ENCODE measurements around the gene JADE3.
"Not testable (repeated sequence)": the region's sequence is repeated elsewhere in the genome, so short reads cannot be mapped to it uniquely, and the experiment has no call there.

JADE3 gene

GRCh38 chrX:46961097-46961496, 48.9 kb downstream of the JADE3 start:
- no peak for DNase-seq (ENCODE audit: low spot score)
- in situ Hi-C loops (cut with MboI; ENCODE audit: low sequenced_read_pairs, unreplicated experiment): no loop called here
- no peak for TF ChIP-seq CTCF (IDR thresholded peaks at IDR 0.05; ENCODE audit: borderline replicate concordance, control extremely low read depth, extremely low read depth, insufficient read depth, missing control alignments)

- in situ Hi-C loops (cut with MboI; ENCODE audit: low sequenced_read_pairs, unreplicated experiment): no loop called here
- no peak for TF ChIP-seq CTCF (IDR thresholded peaks at IDR 0.05; ENCODE audit: borderline replicate concordance, control extremely low read depth, extremely low read depth, insufficient read depth, missing control alignments)
- DNase-seq (ENCODE audit: low spot score): no peak
These were observed 49.5 kb downstream of the JADE3 start for GRCh38 chrX:46961574-46962283.

- in situ Hi-C loops (cut with MboI; ENCODE audit: low sequenced_read_pairs, unreplicated experiment): no loop called here
These were observed 53.0 kb downstream of the JADE3 start for GRCh38 chrX:46965125-46965758.

GRCh38 chrX:46967547-46967946, 55.3 kb downstream of the JADE3 start:
- TF ChIP-seq CTCF (IDR thresholded peaks at IDR 0.05; ENCODE audit: borderline replicate concordance, control extremely low read depth, extremely low read depth, insufficient read depth, missing control alignments): no peak
- peak; percentile 22 for DNase-seq (ENCODE audit: low spot score)
- in situ Hi-C loops (cut with MboI; ENCODE audit: low sequenced_read_pairs, unreplicated experiment): no loop called here

More at GRCh38 chrX:46965125-46965758, 53.0 kb downstream of the JADE3 start:
- no peak for DNase-seq (ENCODE audit: low spot score)
- no peak for TF ChIP-seq CTCF (IDR thresholded peaks at IDR 0.05; ENCODE audit: borderline replicate concordance, control extremely low read depth, extremely low read depth, insufficient read depth, missing control alignments)

GRCh38 chrX:46977046-46977445, 64.8 kb downstream of the JADE3 start:
- DNase-seq (ENCODE audit: low spot score); in situ Hi-C loops (cut with MboI; ENCODE audit: low sequenced_read_pairs, unreplicated experiment): not testable (repeated sequence)

- peak; percentile 72 for TF ChIP-seq CTCF (IDR thresholded peaks at IDR 0.05; ENCODE audit: borderline replicate concordance, control extremely low read depth, extremely low read depth, insufficient read depth, missing control alignments)
- DNase-seq (ENCODE audit: low spot score): peak; percentile 48
- in situ Hi-C loops (cut with MboI; ENCODE audit: low sequenced_read_pairs, unreplicated experiment): no loop called here
These were observed 66.4 kb downstream of the JADE3 start for GRCh38 chrX:46978341-46979291.

Measured in GM13976 (cell line).